ENCODE results near the gene NAT8L.

The NAT8L gene

GRCh38 chr4:2036327-2036726, 22.8 kb upstream of the NAT8L start:
- TF ChIP-seq CTCF (IDR thresholded peaks at IDR 0.05; ENCODE audit: control insufficient read depth, extremely low read depth, insufficient read depth): no peak
- no peak overlapping the region for H3K4me3 ChIP-seq (ENCODE audit: low read depth, low read length)

GRCh38 chr4:2036866-2037265, 22.3 kb upstream of the NAT8L start:
- no peak for TF ChIP-seq CTCF (IDR thresholded peaks at IDR 0.05; ENCODE audit: control insufficient read depth, extremely low read depth, insufficient read depth)
- H3K4me3 ChIP-seq (ENCODE audit: low read depth, low read length): no peak overlapping the region
- no peak for DNase-seq (ENCODE audit: low read depth)

More at GRCh38 chr4:2036327-2036726, 22.8 kb upstream of the NAT8L start:
- DNase-seq (ENCODE audit: low read depth): no peak

- TF ChIP-seq CTCF (IDR thresholded peaks at IDR 0.05; ENCODE audit: control insufficient read depth, extremely low read depth, insufficient read depth): no peak
- no peak for DNase-seq (ENCODE audit: low read depth)
- peak overlapping the region; percentile 73 for H3K4me3 ChIP-seq (ENCODE audit: low read depth, low read length)
These were observed 18.5 kb upstream of the NAT8L start for GRCh38 chr4:2040391-2041238.

GRCh38 chr4:2041239-2042130, 17.6 kb upstream of the NAT8L start:
- peak; percentile 15 for DNase-seq (ENCODE audit: low read depth)
- peak overlapping the region; percentile 73 for H3K4me3 ChIP-seq (ENCODE audit: low read depth, low read length)
- no peak for TF ChIP-seq CTCF (IDR thresholded peaks at IDR 0.05; ENCODE audit: control insufficient read depth, extremely low read depth, insufficient read depth)

GRCh38 chr4:2042204-2042946, 16.8 kb upstream of the NAT8L start:
- no peak for TF ChIP-seq CTCF (IDR thresholded peaks at IDR 0.05; ENCODE audit: control insufficient read depth, extremely low read depth, insufficient read depth)
- peak overlapping the region; percentile 73 for H3K4me3 ChIP-seq (ENCODE audit: low read depth, low read length)
- DNase-seq (ENCODE audit: low read depth): no peak

GRCh38 chr4:2042947-2043395, 16.2 kb upstream of the NAT8L start:
- no peak for DNase-seq (ENCODE audit: low read depth)
- H3K4me3 ChIP-seq (ENCODE audit: low read depth, low read length): peak overlapping the region; percentile 73
- TF ChIP-seq CTCF (IDR thresholded peaks at IDR 0.05; ENCODE audit: control insufficient read depth, extremely low read depth, insufficient read depth): no peak

All from LNCaP clone FGC (cell line).